Smooth muscle cell (in vitro differentiated cells): ENCODE results near the gene PPP4R3B. TPM values are rescaled to one million over a fixed set of nuclear protein-coding genes. Genes with fewer than 3 reads are reported as not detected.

ENCODE experiments used
- DNase-seq: peaks from one replicate; lab custom pipeline; 2025; ENCODE audit not compliant: unreplicated experiment; lab: John Stamatoyannopoulos, UW
- H2AFZ ChIP-seq: fragments of 200-600 bp; sonication (generic); 2 replicates; pipeline ENCODE4 v1.6.0; 2016; ENCODE audit warnings: antibody characterized with exemption, low read depth, mild to moderate bottlenecking
- H3F3A ChIP-seq: fragments of 200-600 bp; sonication (generic); 2 replicates; pipeline ENCODE4 v1.6.0; 2017; ENCODE audit warnings: antibody characterized with exemption, low read depth
- H3K27ac ChIP-seq: fragments of 200-600 bp; sonication (generic); 2 replicates; pipeline ENCODE4 v1.5.1; 2016; ENCODE audit warnings: low read depth, mild to moderate bottlenecking
- H3K27me3 ChIP-seq: fragments of 200-600 bp; sonication (generic); 2 replicates; pipeline ENCODE4 v1.6.1; 2016; ENCODE audit warnings: low read depth, mild to moderate bottlenecking
- H3K36me3 ChIP-seq: fragments of 200-600 bp; sonication (generic); 2 replicates; pipeline ENCODE4 v1.5.1; 2016; ENCODE audit warnings: low read depth
- H3K4me1 ChIP-seq: fragments of 200-600 bp; sonication (generic); 2 replicates; pipeline ENCODE4 v1.5.1; 2016; ENCODE audit warnings: low read depth
- H3K4me2 ChIP-seq: fragments of 200-600 bp; sonication (generic); 2 replicates; pipeline ENCODE4 v1.6.0; 2016; ENCODE audit warnings: mild to moderate bottlenecking
- H3K4me3 ChIP-seq: fragments of 200-600 bp; sonication (generic); 2 replicates; pipeline ENCODE4 v1.5.1; 2016; ENCODE audit warnings: mild to moderate bottlenecking
- H3K79me2 ChIP-seq: fragments of 200-600 bp; sonication (generic); 2 replicates; pipeline ENCODE4 v1.6.0; 2016; ENCODE audit warnings: low read depth, mild to moderate bottlenecking
- H3K9ac ChIP-seq: fragments of 200-600 bp; sonication (generic); 2 replicates; pipeline ENCODE4 v1.6.0; 2016; ENCODE audit warnings: low read depth
- H3K9me3 ChIP-seq: fragments of 200-600 bp; sonication (generic); replicated peaks from 2 replicates; pipeline ENCODE4 v1.5.1; 2016; ENCODE audit warnings: low read depth
- H4K20me1 ChIP-seq: fragments of 200-600 bp; sonication (generic); 2 replicates; pipeline ENCODE4 v1.6.0; 2016; ENCODE audit warnings: low read depth
- CTCF ChIP-seq: fragments of 200-600 bp; sonication (generic); IDR thresholded peaks from 2 replicates; pipeline ENCODE4 v1.5.1; 2017; ENCODE audit warnings: borderline replicate concordance, mild to moderate bottlenecking, antibody characterized with exemption; ENCODE audit not compliant: insufficient read depth, poor library complexity, severe bottlenecking
- WGBS: methylation state at CpG from one replicate; pipeline ENCODE4 v1.1.7; 2016; ENCODE audit warnings: low lambda C conversion rate; 5-methylcytosine and 5-hydroxymethylcytosine counted together
- polyA plus RNA-seq: library from polyadenylated mRNA; unstranded; fragments of >200 nt; fragmentation: Nextera tagmentation; extraction: Ambion mirVana; gene quantifications from 2 replicates; pipeline ENCODE4 v1.2.1, GENCODE V29; 2016
- total RNA-seq: library from RNA; depleted of rRNA; stranded (reverse); fragments of >200 nt; gene quantifications from 2 replicates; pipeline ENCODE4 v1.2.3, GENCODE V29; 2014

PPP4R3B gene
- total and polyA plus RNA-seq, 2 experiments from 2014 or later: 22.8 to 57.1 TPM

GRCh38 chr2:55518841-55519165 is 98.6 kb downstream of the PPP4R3B start:
- H3F3A ChIP-seq: no peaks in the 10 kb centered on the region
- H3K79me2 ChIP-seq: peaks cover 9% of the 10 kb centered on the region
- peaks cover 5% of the 10 kb centered on the region for H3K4me1 ChIP-seq
- no peak for DNase-seq
- peak overlapping the region; percentile 99 for H3K4me2 ChIP-seq
- WGBS: 10% methylated on average over 9 of the region's 9 CpGs
- peak overlapping the region; percentile 68 for H3K9ac ChIP-seq
- H3K4me3 ChIP-seq: peak overlapping the region; percentile 88
- no peaks in the 10 kb centered on the region for H3K27me3 ChIP-seq
- no peaks in the 10 kb centered on the region for H3K36me3 ChIP-seq
- H4K20me1 ChIP-seq: no peaks in the 10 kb centered on the region
- no peaks in the 10 kb centered on the region for H3K9me3 ChIP-seq
- no peak for TF ChIP-seq CTCF
- peak overlapping the region; percentile 78 for H3K27ac ChIP-seq
- peak overlapping the region; percentile 98 for H2AFZ ChIP-seq

GRCh38 chr2:55511508-55512124 is 105.8 kb downstream of the PPP4R3B start:
- no peak for DNase-seq
- no peaks in the 10 kb centered on the region for H3K9me3 ChIP-seq
- no peak overlapping the region for H3K4me2 ChIP-seq
- peak overlapping the region; percentile 18 for H2AFZ ChIP-seq
- no peaks in the 10 kb centered on the region for H3K36me3 ChIP-seq
- H3K27ac ChIP-seq: no peak overlapping the region
- WGBS: 34% methylated on average over 7 of the region's 7 CpGs
- no peaks in the 10 kb centered on the region for H3K79me2 ChIP-seq
- H3K4me1 ChIP-seq: no peaks in the 10 kb centered on the region
- no peak overlapping the region for H3K9ac ChIP-seq
- no peaks in the 10 kb centered on the region for H3K27me3 ChIP-seq
- peak; percentile 43 for TF ChIP-seq CTCF
- H4K20me1 ChIP-seq: no peaks in the 10 kb centered on the region
- no peak overlapping the region for H3K4me3 ChIP-seq
- no peaks in the 10 kb centered on the region for H3F3A ChIP-seq

- Histone ChIP-seq H3K79me2 (no peaks in the 10 kb centered on the region), H3K9me3 (no peaks in the 10 kb centered on the region), H3F3A (no peaks in the 10 kb centered on the region), H3K9ac (no peak overlapping the region), H3K4me3 (no peak overlapping the region), H3K36me3 (no peaks in the 10 kb centered on the region), H3K4me2 (no peak overlapping the region), H3K27ac (no peak overlapping the region), H4K20me1 (no peaks in the 10 kb centered on the region), H3K4me1 (no peaks in the 10 kb centered on the region), H2AFZ (no peak overlapping the region), H3K27me3 (no peaks in the 10 kb centered on the region)
- TF ChIP-seq CTCF: no peak
- no peak for DNase-seq
- WGBS: 92% methylated on average over 9 of the region's 9 CpGs
Measured at GRCh38 chr2:55502590-55503141, 114.8 kb downstream of the PPP4R3B start.

- Histone ChIP-seq H3K9me3 (no peaks in the 10 kb centered on the region), H3F3A (no peaks in the 10 kb centered on the region), H3K4me2 (no peak overlapping the region), H3K4me3 (no peak overlapping the region), H3K9ac (no peak overlapping the region), H3K27me3 (no peaks in the 10 kb centered on the region), H4K20me1 (no peaks in the 10 kb centered on the region), H3K36me3 (no peaks in the 10 kb centered on the region), H3K4me1 (no peaks in the 10 kb centered on the region), H3K79me2 (no peaks in the 10 kb centered on the region), H3K27ac (no peak overlapping the region), H2AFZ (no peak overlapping the region)
- no peak for DNase-seq
- no peak for TF ChIP-seq CTCF
- WGBS: 67% methylated on average over 2 of the region's 2 CpGs
Measured at GRCh38 chr2:55500025-55500424, 117.4 kb downstream of the PPP4R3B start.
